Right ventricle myocardium inferior (tissue), 1 donor: ENCODE measurements around the gene DSN1. TPM values are rescaled to one million over a fixed set of nuclear protein-coding genes. Genes with fewer than 3 reads are reported as not detected.

Experiments
- ATAC-seq: fragments of 200-7000 bp; cut with Tn5 transposase; one replicate; pipeline ENCODE4 v1.9.1; 2020; ENCODE audit warnings: mild to moderate bottlenecking, moderate library complexity
- DNase-seq: peaks from one replicate; pipeline ENCODE4 v3.0.0; 2021; ENCODE audit errors: missing footprints
- intact Hi-C: fragments of 100-400 bp; cut with DNase I; formaldehyde crosslinking; loops from one replicate; pipeline ENCODE4 v1.11.0; 2022
- total RNA-seq: library from RNA; stranded (reverse); fragmentation: NEBNext Ultra II Directional; extraction: Animal tissue kit (Norgen Biotek cat#: 25700); gene quantifications from one replicate; pipeline ENCODE4 v1.2.1, GENCODE V29; 2021
- donor health status: DM: no; HTN: yes; CAD: no; lungs with severe emphysema.

Gene DSN1
- total RNA-seq, 1 donor from 2014 or later, result 4.4 TPM

- intact Hi-C loops, result no loop called here
- ATAC-seq (no peak), DNase-seq (no peak)
Observed at GRCh38 chr20:36728986-36729385, 44.6 kb downstream of the DSN1 start.

- intact Hi-C loops, result no loop called here
- ATAC-seq (peak; percentile 63), DNase-seq (no peak)
Observed at GRCh38 chr20:36726168-36726567, 47.4 kb downstream of the DSN1 start.

GRCh38 chr20:36720510-36720909, 53.1 kb downstream of the DSN1 start:
- no peak for DNase-seq
- no peak for ATAC-seq
- intact Hi-C loops, result no loop called here

- no peak for DNase-seq
- ATAC-seq, result peak; percentile 39
- intact Hi-C loops, result loop anchor here (2.0 kb wide), 1 partner anchor 37 kb away; no protein-coding TSS in a partner anchor
Observed at GRCh38 chr20:36717657-36718056, 55.9 kb downstream of the DSN1 start.

- intact Hi-C loops, result no loop called here
- no peak for DNase-seq
- no peak for ATAC-seq
Observed at GRCh38 chr20:36717021-36717420, 56.5 kb downstream of the DSN1 start.

- DNase-seq (no peak), ATAC-seq (no peak)
- intact Hi-C loops, result no loop called here
Observed at GRCh38 chr20:36712775-36713174, 60.8 kb downstream of the DSN1 start.

GRCh38 chr20:36709126-36709525, 64.4 kb downstream of the DSN1 start:
- intact Hi-C loops, result no loop called here
- no peak for DNase-seq
- peak; percentile 54 for ATAC-seq

GRCh38 chr20:36703530-36703929, 70.0 kb downstream of the DSN1 start:
- intact Hi-C loops, result no loop called here
- no peak for ATAC-seq
- no peak for DNase-seq

Other genes starting within 250 kb of the DSN1 start
- 1,923 TPM for gene MYL9, start 232.2 kb downstream of the DSN1 start, total RNA-seq
- gene TGIF2, start 200.2 kb downstream of the DSN1 start, total RNA-seq, result 4.5 TPM
- 65.4 TPM for gene RAB5IF, start 168.0 kb downstream of the DSN1 start, total RNA-seq
- gene SLA2, start 127.6 kb downstream of the DSN1 start, total RNA-seq, result 0.30 TPM
- gene NDRG3, start 27.7 kb downstream of the DSN1 start, total RNA-seq, result 27.9 TPM
- gene TLDC2, start 102.4 kb upstream of the DSN1 start, total RNA-seq, result not detected
- gene SAMHD1, start 177.9 kb upstream of the DSN1 start, total RNA-seq, result 52.2 TPM